Erythroblast (primary cell): ENCODE results near the gene PER2.

Experiments used
- GATA1 ChIP-seq: IDR thresholded peaks from 2 replicates; pipeline ENCODE4 v1.6.1; 2011; ENCODE audit warnings: low read depth, mild to moderate bottlenecking, control low read depth, low read length, moderate library complexity
- POLR2A ChIP-seq: IDR thresholded peaks from 2 replicates; pipeline ENCODE4 v1.6.1; 2011; ENCODE audit warnings: mild to moderate bottlenecking, low read length

- TF ChIP-seq POLR2A, result no peak
- no peak for TF ChIP-seq GATA1
Measured at GRCh38 chr2:238251986-238252385, 36.4 kb downstream of the PER2 start.
